Fibroblast of skin of left biceps (primary cell): ENCODE measurements around the gene ZNF888.
A peak's percentile ranks its signal among the peaks of the same experiment; 100 is the strongest.
"Not testable (repeated sequence)": the region's sequence is repeated elsewhere in the genome, so short reads cannot be mapped to it uniquely, and the experiment has no call there.

Source experiments
- DNase-seq, 2 experiments: peaks; one replicate each; pipeline ENCODE4 v3.0.0-alpha.2; 2013; ENCODE audit warnings: low read depth in 2 of 2

Gene ZNF888

DNA sequence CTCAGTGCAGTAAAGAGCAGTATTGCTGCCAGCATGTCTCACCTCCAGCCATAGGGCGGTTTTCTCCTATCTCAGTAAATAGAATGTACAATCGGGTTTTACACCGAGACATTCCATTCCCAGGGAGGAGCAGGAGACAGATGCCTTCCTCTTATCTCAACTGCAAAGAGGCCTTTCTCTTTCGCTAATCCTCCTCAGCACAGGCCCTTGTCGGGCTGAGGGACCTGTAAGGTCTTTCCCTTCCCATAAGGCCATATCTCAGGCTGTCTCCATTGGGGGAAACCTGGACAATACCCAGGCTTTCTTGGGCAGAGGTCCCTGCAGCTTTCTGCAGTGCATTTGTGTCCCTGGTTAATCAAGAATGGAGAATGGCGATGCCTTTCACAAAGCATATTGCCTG is 50.2 kb downstream of the ZNF888 start:
- not testable (repeated sequence) for DNase-seq

DNA sequence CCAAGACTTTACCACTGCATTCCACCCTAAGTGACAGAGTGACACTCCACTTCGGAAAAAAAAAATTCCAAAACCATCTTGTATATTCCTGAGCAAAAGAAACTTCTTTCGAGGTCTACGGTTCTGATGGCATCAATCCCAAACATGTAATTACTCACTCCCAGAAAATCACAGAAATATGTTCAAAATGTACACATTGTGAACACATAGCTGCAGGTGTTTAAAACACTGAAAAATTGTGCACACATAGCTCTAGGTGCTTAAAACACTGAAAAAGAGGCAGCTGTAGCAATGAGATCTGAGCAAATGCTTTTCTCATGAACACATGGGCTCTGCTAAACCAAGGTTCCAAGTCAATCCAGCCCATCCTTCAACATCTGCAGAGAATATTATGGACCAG is 51.8 kb downstream of the ZNF888 start:
- DNase-seq: no peak

DNA sequence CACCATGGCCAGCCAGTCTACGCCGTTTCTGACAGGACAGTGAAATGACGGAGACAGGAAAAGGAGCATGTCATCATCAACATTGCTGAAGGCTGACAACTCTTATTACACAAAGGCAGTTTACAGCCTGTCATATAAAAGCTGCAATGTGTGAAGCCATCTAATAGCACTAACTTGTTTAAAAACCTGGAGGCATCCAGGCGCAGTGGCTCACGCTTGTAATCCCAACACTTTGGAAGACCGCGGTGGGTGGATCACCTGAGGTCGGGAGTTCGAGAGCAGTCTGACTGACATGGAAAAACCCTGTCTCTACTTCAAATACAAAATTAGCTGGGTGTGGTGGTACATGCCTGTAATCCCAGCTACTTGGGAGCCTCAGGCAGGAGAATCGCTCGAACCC is 55.2 kb downstream of the ZNF888 start:
- DNase-seq: not testable (repeated sequence)

DNA sequence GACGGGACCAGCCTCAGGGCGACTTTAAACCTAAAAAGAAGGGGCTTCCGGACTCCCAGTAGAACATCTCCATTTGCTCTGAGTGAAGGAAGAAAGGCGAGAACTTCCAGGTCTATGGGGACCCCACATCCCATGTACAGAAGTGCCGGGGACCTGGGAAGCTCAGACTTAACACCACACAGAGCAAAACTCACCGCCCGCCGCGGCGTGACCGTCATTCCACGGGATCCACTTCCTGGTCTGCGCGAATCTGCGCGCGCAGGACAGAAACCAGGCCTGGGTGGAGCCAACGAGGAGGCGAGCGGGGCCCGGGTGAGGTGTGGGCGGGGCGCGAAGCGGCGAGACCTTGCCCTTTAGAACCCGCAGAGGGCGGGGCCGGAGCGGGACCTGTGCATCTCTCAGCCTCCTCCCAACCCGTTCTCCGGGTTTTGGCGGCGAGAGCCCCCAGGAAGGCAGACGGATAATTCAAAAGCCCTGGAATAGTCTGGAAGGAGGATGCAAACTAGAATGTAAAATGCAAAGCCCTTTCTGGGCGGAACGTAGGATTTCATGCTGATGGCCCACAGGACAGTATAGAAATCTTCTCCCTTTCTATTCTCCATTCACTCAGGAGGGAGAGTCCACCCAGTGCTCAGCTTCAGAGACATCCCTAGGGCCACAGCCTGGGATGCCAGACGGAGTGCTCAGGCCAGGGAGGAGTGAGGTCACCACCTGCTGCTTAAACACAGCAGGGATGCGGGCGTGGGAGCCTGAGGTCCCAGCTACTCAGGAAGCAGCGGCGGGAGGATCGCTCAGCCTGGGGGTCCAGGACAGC is 65.6 kb downstream of the ZNF888 start, which contains the start of gene ZNF468:
ZNF468 (minus strand) TSS at position 242 of the 814 bp plus-strand sequence. CDS start 3,347 bp downstream, outside the sequence.
- DNase-seq: peak; percentile 15

DNA sequence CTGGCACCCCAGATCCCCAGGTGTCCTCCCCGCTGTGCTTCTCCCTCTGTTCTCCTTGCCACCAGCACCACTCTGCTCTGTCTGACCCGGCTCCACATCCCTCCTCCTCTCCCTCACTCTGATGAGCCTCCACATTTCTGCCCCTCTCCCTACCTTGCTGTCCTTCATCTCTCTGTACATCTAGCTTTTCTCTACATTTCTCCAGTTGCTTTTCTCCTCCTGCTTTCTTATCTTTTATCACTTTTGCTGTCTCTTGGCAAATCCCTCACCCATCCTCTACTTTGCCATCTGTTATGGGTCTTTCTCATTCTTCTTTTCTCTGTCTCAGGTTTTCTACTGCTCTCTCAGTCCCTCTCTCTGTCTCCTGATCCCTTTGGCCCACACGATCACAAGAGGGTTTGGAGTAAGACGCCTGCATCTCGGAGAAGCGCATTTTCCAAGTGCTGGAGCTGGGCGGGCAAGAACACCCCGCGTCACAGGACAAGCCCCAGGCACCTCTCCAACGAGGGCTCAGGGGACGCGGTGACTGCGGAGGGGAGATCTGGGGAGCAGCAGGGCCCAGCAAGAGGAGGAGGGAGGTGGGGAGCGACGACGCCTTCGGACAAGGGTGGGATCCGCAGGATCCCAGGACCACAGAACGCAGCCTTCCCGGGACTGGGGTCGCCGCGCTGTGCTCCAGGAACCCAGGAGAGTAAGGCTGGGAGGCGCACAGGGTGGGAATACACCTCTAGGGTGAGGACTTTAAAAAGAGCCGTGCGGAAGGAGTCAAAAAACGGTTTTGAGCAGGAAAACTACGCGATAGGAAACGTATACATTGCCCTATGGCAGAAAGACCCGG is 66.5 kb downstream of the ZNF888 start:
- not testable (repeated sequence) for DNase-seq
